ENCODE measurements around the gene UGT2B15. TPM values are rescaled to one million over a fixed set of nuclear protein-coding genes. Genes with fewer than 3 reads are reported as not detected.

Gene UGT2B15
- total RNA-seq, 1 donor from 2014 or later, result not detected

- Histone ChIP-seq H3K27me3 (no peaks in the 10 kb centered on the region), H3K27ac (no peak overlapping the region), H3F3A (ENCODE audit: low read depth) (no peaks in the 10 kb centered on the region), H3K4me3 (no peak overlapping the region), H4K20me1 (ENCODE audit: low read depth) (no peaks in the 10 kb centered on the region), H3K36me3 (no peaks in the 10 kb centered on the region), H2AFZ (replicated peaks) (no peak overlapping the region), H3K9me3 (ENCODE audit: low read depth) (no peaks in the 10 kb centered on the region), H3K9ac (no peak overlapping the region), H3K79me2 (ENCODE audit: low read depth) (no peaks in the 10 kb centered on the region), H3K4me2 (no peak overlapping the region), H3K4me1 (no peaks in the 10 kb centered on the region)
- TF ChIP-seq EZH2 (IDR thresholded peaks at IDR 0.05) (no peak), CTCF (IDR thresholded peaks at IDR 0.05) (no peak), EZH2phosphoT487 (IDR thresholded peaks at IDR 0.05) (no peak)
- Mint-ChIP-seq H3K4me3 (no peak overlapping the region), H3K4me1 (peaks cover 5% of the 10 kb centered on the region), H3K27ac (no peak overlapping the region), H3K9me3 (peaks cover 6% of the 10 kb centered on the region), H3K27me3 (ENCODE audit: insufficient read depth, low read depth) (peaks cover 3% of the 10 kb centered on the region), H3K36me3 (no peaks in the 10 kb centered on the region)
- DNase-seq (ENCODE audit: low spot score), result no peak
These were observed 29.7 kb upstream of the UGT2B15 start for GRCh38 chr4:68700152-68700551.

- no peaks in the 10 kb centered on the region for H3K79me2 ChIP-seq (ENCODE audit: low read depth)
- H3K4me2 ChIP-seq, result no peak overlapping the region
- no peaks in the 10 kb centered on the region for H4K20me1 ChIP-seq (ENCODE audit: low read depth)
- Mint-ChIP-seq H3K36me3 (no peaks in the 10 kb centered on the region), H3K4me1 (no peaks in the 10 kb centered on the region), H3K4me3 (no peak overlapping the region), H3K27ac (no peak overlapping the region), H3K27me3 (ENCODE audit: insufficient read depth, low read depth) (peaks cover 5% of the 10 kb centered on the region), H3K9me3 (peaks cover 11% of the 10 kb centered on the region)
- DNase-seq (ENCODE audit: low spot score), result no peak
- no peaks in the 10 kb centered on the region for H3F3A ChIP-seq (ENCODE audit: low read depth)
- no peak overlapping the region for H2AFZ ChIP-seq (replicated peaks)
- no peak for TF ChIP-seq CTCF (IDR thresholded peaks at IDR 0.05)
- no peak for TF ChIP-seq EZH2 (IDR thresholded peaks at IDR 0.05)
- TF ChIP-seq EZH2phosphoT487 (IDR thresholded peaks at IDR 0.05), result no peak
- H3K9ac ChIP-seq, result no peak overlapping the region
- no peaks in the 10 kb centered on the region for H3K4me1 ChIP-seq
- no peak overlapping the region for H3K4me3 ChIP-seq
- H3K9me3 ChIP-seq (ENCODE audit: low read depth), result no peaks in the 10 kb centered on the region
- no peak overlapping the region for H3K27ac ChIP-seq
- H3K36me3 ChIP-seq, result no peaks in the 10 kb centered on the region
- no peaks in the 10 kb centered on the region for H3K27me3 ChIP-seq
These were observed 23.0 kb upstream of the UGT2B15 start for GRCh38 chr4:68693325-68694075.

- Histone ChIP-seq H3K4me3 (no peak overlapping the region), H3K27me3 (no peaks in the 10 kb centered on the region), H3K9ac (no peak overlapping the region), H3K9me3 (ENCODE audit: low read depth) (no peaks in the 10 kb centered on the region), H3K4me1 (no peaks in the 10 kb centered on the region), H3K36me3 (no peaks in the 10 kb centered on the region), H4K20me1 (ENCODE audit: low read depth) (no peaks in the 10 kb centered on the region), H2AFZ (replicated peaks) (no peak overlapping the region), H3K4me2 (no peak overlapping the region), H3K79me2 (ENCODE audit: low read depth) (no peaks in the 10 kb centered on the region), H3K27ac (no peak overlapping the region), H3F3A (ENCODE audit: low read depth) (no peaks in the 10 kb centered on the region)
- TF ChIP-seq EZH2 (IDR thresholded peaks at IDR 0.05) (no peak), EZH2phosphoT487 (IDR thresholded peaks at IDR 0.05) (no peak), CTCF (IDR thresholded peaks at IDR 0.05) (no peak)
- DNase-seq (ENCODE audit: low spot score), result no peak
- Mint-ChIP-seq H3K4me1 (no peaks in the 10 kb centered on the region), H3K27me3 (ENCODE audit: insufficient read depth, low read depth) (peaks cover 8% of the 10 kb centered on the region), H3K4me3 (no peak overlapping the region), H3K9me3 (peaks cover 11% of the 10 kb centered on the region), H3K36me3 (no peaks in the 10 kb centered on the region), H3K27ac (no peak overlapping the region)
These were observed 20.7 kb upstream of the UGT2B15 start for GRCh38 chr4:68691186-68691585.

Measured in neural progenitor cell (in vitro differentiated cells).